T-helper 2 cell (primary cell): ENCODE data around the gene SUPT6H.

Experiments used
- DNase-seq, 5 experiments: peaks; one replicate each; pipeline versions ENCODE4 v3.0.0 to v3.0.0-alpha.2; 2012 to 2022

The SUPT6H gene

DNA sequence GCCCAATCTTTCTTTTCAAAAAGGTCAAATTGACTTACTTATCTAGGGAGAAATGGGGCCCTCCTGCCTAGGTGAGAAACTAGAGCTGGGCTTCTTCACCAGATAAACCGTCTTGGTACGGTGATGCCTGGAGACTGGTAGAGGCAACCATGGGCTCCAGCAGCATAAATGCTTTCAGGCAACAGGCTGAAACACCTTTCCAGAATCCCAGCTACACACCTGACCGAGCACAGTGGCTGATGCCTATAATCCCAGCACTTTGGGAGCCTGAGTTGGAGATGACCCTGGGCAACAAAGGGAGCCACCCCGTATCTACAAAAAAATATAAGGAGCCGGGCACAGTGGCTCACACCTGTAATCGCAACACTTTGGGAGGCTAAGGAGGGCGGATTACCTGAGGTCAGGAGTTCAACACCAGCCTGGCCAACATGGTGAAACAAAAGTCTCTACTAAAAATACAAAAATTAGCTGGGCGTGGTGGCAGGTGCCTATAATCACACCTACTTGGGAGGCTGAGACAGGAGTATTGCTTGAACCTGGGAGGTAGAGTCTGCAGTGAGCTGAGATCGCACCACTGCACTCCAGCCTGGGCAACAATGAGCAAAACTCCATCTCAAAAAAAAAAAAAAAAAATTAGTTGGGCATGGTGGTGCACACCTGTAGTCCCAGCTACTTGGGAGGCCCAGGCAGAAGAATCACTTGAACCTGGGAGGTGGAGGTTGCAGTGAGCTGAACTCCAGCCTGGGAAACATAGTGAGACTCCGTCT is 89.8 kb downstream of the SUPT6H start:
- no peak for DNase-seq
